ENCODE measurements around the gene ASH1L.

The ASH1L gene

GRCh38 chr1:155548706-155549105 is 13.9 kb downstream of the ASH1L start:
- ATAC-seq: no peak
- TF ChIP-seq OSR1 (CRISPR knock-in tag; IDR thresholded peaks at IDR 0.05) (no peak), SNAI2 (CRISPR knock-in tag; IDR thresholded peaks at IDR 0.05) (no peak), PATZ1 (CRISPR knock-in tag; IDR thresholded peaks at IDR 0.05; ENCODE audit: borderline replicate concordance) (no peak), ESRRG (CRISPR knock-in tag; IDR thresholded peaks at IDR 0.05) (no peak), ZNF8 (CRISPR knock-in tag; IDR thresholded peaks at IDR 0.05) (no peak), ZNF70 (CRISPR knock-in tag; IDR thresholded peaks at IDR 0.05) (no peak), CSRNP3 (CRISPR knock-in tag; IDR thresholded peaks at IDR 0.05) (no peak), TOX (CRISPR knock-in tag; IDR thresholded peaks at IDR 0.05; ENCODE audit: borderline replicate concordance) (no peak), RARB (CRISPR knock-in tag; IDR thresholded peaks at IDR 0.05) (no peak), TCF4 (CRISPR knock-in tag; IDR thresholded peaks at IDR 0.05; ENCODE audit: borderline replicate concordance) (no peak), POU6F1 (CRISPR knock-in tag; IDR thresholded peaks at IDR 0.05; ENCODE audit: borderline replicate concordance, low read depth) (no peak), PPARA (CRISPR knock-in tag; IDR thresholded peaks at IDR 0.05; ENCODE audit: borderline replicate concordance) (no peak), TSHZ2 (CRISPR knock-in tag; IDR thresholded peaks at IDR 0.05) (no peak)

- TF ChIP-seq PPARA (CRISPR knock-in tag; IDR thresholded peaks at IDR 0.05; ENCODE audit: borderline replicate concordance) (no peak), OSR1 (CRISPR knock-in tag; IDR thresholded peaks at IDR 0.05) (no peak)
- ATAC-seq: no peak
These were observed 22.4 kb downstream of the ASH1L start for GRCh38 chr1:155540000-155540874.

- ATAC-seq: no peak
- TF ChIP-seq PPARA (CRISPR knock-in tag; IDR thresholded peaks at IDR 0.05; ENCODE audit: borderline replicate concordance) (no peak), OSR1 (CRISPR knock-in tag; IDR thresholded peaks at IDR 0.05) (no peak), ISL1 (CRISPR knock-in tag; IDR thresholded peaks at IDR 0.05) (no peak), TSHZ2 (CRISPR knock-in tag; IDR thresholded peaks at IDR 0.05) (no peak), ZC3H10 (CRISPR knock-in tag; IDR thresholded peaks at IDR 0.05) (no peak), CSRNP3 (CRISPR knock-in tag; IDR thresholded peaks at IDR 0.05) (no peak), ZNF565 (CRISPR knock-in tag; conservative IDR thresholded peaks at IDR 0.05; ENCODE audit: low read depth) (no peak), PATZ1 (CRISPR knock-in tag; IDR thresholded peaks at IDR 0.05; ENCODE audit: borderline replicate concordance) (no peak), ZFP30 (CRISPR knock-in tag; IDR thresholded peaks at IDR 0.05) (no peak), ZFP3 (CRISPR knock-in tag; IDR thresholded peaks at IDR 0.05) (no peak), POU6F1 (CRISPR knock-in tag; IDR thresholded peaks at IDR 0.05; ENCODE audit: borderline replicate concordance, low read depth) (no peak), GLIS3 (CRISPR knock-in tag; IDR thresholded peaks at IDR 0.05) (no peak), ESRRG (CRISPR knock-in tag; IDR thresholded peaks at IDR 0.05) (no peak), ZNF70 (CRISPR knock-in tag; IDR thresholded peaks at IDR 0.05) (no peak)
These were observed 25.4 kb downstream of the ASH1L start for GRCh38 chr1:155537193-155537592.

All from SK-N-SH treated with all-trans-retinoic acid at 6 μM for 48 hours (cell line).